Measurements from ENCODE around the gene RPS6KA2.

RPS6KA2 gene

DNA sequence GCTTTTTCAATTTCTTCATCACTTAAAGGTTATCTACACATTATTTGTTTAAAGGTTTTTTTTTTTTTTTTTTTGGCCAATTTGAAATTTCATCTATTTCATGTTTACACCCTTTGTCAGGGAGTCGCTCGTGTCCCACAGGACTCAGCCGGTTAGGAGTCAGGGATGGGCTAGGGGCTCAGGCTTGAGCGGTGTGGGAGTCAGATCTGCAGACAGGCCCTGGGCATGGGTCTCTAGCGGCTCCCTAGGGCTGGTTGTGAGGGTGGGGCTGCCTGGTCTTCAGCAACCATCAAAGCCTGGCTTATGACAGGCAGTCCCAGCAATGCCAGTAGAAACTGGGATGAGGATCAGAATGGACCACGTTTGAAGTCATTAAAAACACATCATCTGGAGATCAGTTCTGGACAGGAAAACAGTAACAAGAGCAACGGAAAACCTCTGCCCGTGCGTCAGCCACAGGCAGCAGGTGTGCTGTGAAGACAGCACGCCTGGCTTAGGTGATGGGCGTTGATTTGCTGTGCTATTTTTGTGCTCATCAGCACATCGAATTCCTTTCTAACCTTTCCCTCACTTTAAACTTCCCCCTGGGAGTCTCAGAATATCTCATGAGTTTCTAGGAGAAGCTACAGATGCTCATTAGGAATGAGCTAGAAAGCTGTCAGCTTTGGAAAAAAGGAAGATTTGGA, 153.0 kb downstream of the RPS6KA2 start:
- TF ChIP-seq, protein P1, sequence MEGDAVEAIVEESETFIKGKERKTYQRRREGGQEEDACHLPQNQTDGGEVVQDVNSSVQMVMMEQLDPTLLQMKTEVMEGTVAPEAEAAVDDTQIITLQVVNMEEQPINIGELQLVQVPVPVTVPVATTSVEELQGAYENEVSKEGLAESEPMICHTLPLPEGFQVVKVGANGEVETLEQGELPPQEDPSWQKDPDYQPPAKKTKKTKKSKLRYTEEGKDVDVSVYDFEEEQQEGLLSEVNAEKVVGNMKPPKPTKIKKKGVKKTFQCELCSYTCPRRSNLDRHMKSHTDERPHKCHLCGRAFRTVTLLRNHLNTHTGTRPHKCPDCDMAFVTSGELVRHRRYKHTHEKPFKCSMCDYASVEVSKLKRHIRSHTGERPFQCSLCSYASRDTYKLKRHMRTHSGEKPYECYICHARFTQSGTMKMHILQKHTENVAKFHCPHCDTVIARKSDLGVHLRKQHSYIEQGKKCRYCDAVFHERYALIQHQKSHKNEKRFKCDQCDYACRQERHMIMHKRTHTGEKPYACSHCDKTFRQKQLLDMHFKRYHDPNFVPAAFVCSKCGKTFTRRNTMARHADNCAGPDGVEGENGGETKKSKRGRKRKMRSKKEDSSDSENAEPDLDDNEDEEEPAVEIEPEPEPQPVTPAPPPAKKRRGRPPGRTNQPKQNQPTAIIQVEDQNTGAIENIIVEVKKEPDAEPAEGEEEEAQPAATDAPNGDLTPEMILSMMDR (conservative IDR thresholded peaks at IDR 0.05; ENCODE audit: control insufficient read depth, insufficient read depth, low read depth, low read length): no peak
- no peak for DNase-seq (ENCODE audit: low read depth)
- H3K4me3 ChIP-seq (ENCODE audit: control insufficient read depth, low read depth, low read length): no peak overlapping the region

DNA sequence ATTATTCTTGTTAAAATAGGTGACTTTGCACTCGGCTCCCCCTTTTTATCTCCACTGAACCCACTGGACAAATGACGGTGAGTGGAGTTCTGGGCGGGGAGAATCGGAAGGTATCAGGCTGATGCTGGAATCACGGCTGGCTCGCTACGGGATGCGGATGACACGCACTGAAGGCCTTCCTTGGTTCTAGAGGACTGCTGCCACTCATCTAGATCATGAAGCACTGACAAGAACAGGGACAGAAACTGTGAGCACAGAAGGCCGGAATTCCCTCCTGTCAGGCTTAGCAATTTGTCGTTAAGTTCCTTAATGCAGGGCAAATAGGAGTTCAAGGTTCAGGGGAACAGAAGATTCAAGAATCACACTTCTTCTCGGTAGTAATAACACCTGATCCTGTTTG, 154.4 kb downstream of the RPS6KA2 start:
- DNase-seq (ENCODE audit: low read depth): no peak
- TF ChIP-seq, protein P1 (conservative IDR thresholded peaks at IDR 0.05; ENCODE audit: control insufficient read depth, insufficient read depth, low read depth, low read length): no peak
- H3K4me3 ChIP-seq (ENCODE audit: control insufficient read depth, low read depth, low read length): no peak overlapping the region

DNA sequence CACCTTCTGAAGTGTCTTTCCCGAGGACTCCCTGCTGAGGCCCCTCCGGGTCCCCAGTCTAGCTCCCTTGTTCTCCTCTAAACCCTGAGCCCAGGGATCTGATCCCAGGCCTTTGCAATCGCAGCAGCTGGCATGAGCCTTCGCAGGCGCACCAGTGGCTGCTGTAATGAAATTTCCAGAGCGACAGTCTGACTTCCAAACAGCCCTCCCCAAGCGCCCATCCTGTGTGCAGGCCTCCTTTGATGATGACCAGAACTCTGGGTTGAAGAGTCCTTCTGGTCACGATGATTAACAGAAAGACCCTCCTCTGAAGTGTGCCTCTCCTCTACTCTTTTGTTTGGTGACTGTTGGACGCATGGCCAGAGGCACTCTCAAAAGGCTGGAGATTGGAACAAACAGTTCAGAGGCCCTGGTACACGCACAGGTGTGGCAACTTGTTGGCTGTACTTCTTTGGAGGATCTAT, 155.2 kb downstream of the RPS6KA2 start:
- no peak overlapping the region for H3K4me3 ChIP-seq (ENCODE audit: control insufficient read depth, low read depth, low read length)
- TF ChIP-seq, protein P1 (conservative IDR thresholded peaks at IDR 0.05; ENCODE audit: control insufficient read depth, insufficient read depth, low read depth, low read length): no peak
- DNase-seq (ENCODE audit: low read depth): no peak

DNA sequence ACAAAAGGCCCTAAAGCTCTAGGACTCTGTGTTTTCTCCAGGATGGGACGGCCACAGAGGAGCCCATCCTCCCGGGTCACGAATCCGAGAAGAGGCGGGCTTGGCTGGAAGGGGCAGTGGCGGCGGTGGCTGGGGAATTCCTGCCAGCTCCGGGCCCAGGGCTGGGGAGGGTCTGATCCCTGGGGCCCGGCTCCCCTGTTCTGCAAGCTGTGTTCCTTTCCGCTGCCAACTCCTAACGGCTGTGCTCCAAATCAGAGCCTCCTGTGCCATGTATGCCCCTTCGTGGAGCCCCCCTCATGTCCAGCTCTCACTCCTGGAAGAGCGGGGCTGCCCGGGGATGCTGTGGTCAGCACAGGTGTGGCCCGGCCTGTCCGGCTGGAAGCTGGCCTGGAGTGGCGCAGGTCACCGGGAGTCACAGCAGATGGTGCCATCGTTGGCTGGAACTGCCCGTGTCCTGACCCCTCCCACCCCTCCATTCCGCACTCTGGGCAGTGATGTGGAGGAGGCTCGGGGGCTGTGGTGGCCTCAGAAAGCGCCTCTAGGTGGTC, 156.1 kb downstream of the RPS6KA2 start:
- no peak overlapping the region for H3K4me3 ChIP-seq (ENCODE audit: control insufficient read depth, low read depth, low read length)
- TF ChIP-seq, protein P1 (conservative IDR thresholded peaks at IDR 0.05; ENCODE audit: control insufficient read depth, insufficient read depth, low read depth, low read length): no peak
- no peak for DNase-seq (ENCODE audit: low read depth)

DNA sequence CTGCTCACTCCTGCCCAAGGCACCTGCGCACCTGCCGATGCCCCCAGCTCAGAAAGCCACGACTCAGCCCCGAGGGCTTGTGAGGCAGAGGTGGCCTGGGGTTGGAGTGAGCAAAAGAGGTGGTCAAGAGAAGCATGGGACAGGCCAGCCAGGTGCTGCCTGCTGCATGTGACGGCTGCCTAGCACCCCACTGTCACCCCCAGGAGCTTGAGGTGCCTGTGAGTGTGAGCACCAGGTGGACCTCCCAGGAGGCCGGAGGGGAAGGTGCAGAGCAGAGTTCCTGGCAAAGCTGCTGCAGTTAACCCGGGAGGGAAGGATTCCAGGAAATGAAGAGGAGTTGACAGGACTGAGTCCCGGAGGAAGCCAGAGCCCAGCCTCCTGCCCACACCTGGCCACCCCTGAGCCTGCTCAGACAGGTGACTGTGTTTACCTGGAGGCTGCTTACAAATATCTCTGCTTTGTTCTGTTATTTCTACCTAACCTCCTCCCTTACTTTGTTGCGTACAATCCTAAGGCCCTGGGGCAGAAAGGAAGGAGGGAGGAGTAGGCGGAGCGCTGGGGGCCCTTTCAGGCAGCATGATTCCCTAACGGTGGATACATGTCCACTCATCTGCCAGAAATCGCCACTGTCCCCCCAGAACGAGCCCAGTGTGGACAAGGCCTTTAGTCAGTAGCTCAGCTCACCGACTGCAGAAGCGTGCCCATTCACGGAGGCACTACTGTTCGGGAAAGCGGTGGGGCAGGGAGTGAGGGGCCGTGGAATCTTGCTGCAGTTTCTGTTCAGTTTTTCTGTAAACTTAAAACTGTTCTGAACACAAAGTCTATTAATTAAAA, 156.8 kb downstream of the RPS6KA2 start:
- TF ChIP-seq, protein P1 (conservative IDR thresholded peaks at IDR 0.05; ENCODE audit: control insufficient read depth, insufficient read depth, low read depth, low read length): no peak

DNA sequence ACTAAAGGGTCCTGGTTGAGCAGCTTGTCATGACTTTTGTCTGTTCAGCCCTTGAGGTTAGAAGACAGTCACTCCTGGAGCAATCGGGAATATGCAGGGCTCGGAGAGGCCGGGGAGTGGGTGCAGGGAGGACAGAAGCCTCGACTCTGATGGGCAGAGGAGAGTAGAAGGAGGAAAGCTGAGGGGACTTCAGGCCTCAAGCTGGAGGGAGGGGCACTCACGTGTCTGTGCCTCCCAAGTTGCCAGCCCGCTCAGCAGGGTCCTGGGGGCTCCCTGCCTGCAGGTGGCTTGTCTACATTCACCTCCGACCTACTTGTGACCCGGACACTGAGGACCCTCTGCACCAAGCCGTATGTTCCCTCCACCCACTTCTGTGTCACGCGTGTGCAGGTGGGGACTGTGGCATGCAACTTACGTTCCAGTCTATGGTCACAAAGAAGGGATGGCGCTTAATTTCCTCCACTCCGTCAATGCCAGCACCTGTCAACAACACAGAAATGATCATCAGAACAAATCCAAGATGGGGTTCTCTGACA, 157.6 kb downstream of the RPS6KA2 start:
- TF ChIP-seq, protein P1 (conservative IDR thresholded peaks at IDR 0.05; ENCODE audit: control insufficient read depth, insufficient read depth, low read depth, low read length): no peak
- H3K4me3 ChIP-seq (ENCODE audit: control insufficient read depth, low read depth, low read length): no peak overlapping the region
- no peak for DNase-seq (ENCODE audit: low read depth)

More for the DNA sequence above, 156.8 kb downstream of the RPS6KA2 start:
- DNase-seq (ENCODE audit: low read depth): no peak
- no peak overlapping the region for H3K4me3 ChIP-seq (ENCODE audit: control insufficient read depth, low read depth, low read length)

Data from fibroblast of mammary gland (primary cell).